Measurements from ENCODE around the gene CCDC157. TPM values are rescaled to one million over a fixed set of nuclear protein-coding genes. Genes with fewer than 3 reads are reported as not detected.

The CCDC157 gene
- total RNA-seq, 6 experiments from 2014 or later: 0.54 to 2.9 (median 0.86) TPM

DNA sequence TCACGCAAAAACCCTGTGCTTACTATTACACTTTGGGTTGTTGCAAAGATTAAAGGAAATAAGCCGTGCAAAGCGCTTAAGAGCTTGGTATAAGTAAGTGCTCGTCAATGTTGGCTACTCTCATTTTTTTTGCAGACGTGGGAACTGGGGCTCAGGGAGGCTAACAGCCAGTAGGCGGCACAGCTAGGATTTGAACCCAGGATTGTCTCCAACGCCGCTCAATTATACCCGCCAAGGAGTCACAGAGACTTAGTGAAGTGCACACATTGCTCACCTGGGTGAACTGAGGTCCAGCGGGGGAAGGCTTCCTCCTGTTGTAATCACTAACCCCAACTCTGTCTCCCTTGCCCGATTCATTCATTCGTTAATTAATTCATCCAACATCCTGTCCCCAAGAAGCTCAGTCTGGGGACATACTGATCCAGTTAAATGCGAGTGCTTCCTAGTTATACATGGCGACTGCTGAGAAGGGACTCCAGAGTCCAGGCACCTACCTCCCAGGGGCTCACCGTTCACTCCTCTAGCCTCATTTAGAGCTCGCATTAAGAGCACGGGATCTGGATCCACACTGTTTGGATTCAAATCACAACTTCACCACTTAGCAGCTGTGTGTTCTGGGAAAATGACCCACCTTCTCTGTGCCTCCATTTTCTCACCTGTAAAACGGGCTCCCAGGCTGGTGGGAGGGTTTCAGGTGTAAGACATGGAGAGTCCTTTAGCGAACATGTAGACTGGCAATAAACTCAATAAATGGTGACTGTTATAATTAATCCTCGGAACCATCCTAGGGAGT, 67.9 kb downstream of the CCDC157 start:
- peak overlapping the region; percentile 51 to 64 (median 59) for H3K4me3 ChIP-seq
- H3K4me1 ChIP-seq: peaks cover 0 to 60% (median 17%) of the 10 kb centered on the region in 4 donors
- ATAC-seq (no peak), DNase-seq (peak in 1 of 3 donors; percentile 63)
- no peaks in the 10 kb centered on the region for H3K9me3 ChIP-seq
- 10% methylated on average over 12 of the region's 20 CpGs for WGBS (ENCODE audit: insufficient coverage, low coverage, low lambda C conversion rate, missing lambda C conversion rate)
- peaks cover 0 to 16% (median 0%) of the 10 kb centered on the region in 4 donors for H3K36me3 ChIP-seq
- peak overlapping the region; percentile 90 to 98 (median 95) for H3K27ac ChIP-seq
- intact Hi-C loops (cut with DNase I): no loop called here
- TF ChIP-seq, protein P1, sequence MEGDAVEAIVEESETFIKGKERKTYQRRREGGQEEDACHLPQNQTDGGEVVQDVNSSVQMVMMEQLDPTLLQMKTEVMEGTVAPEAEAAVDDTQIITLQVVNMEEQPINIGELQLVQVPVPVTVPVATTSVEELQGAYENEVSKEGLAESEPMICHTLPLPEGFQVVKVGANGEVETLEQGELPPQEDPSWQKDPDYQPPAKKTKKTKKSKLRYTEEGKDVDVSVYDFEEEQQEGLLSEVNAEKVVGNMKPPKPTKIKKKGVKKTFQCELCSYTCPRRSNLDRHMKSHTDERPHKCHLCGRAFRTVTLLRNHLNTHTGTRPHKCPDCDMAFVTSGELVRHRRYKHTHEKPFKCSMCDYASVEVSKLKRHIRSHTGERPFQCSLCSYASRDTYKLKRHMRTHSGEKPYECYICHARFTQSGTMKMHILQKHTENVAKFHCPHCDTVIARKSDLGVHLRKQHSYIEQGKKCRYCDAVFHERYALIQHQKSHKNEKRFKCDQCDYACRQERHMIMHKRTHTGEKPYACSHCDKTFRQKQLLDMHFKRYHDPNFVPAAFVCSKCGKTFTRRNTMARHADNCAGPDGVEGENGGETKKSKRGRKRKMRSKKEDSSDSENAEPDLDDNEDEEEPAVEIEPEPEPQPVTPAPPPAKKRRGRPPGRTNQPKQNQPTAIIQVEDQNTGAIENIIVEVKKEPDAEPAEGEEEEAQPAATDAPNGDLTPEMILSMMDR (IDR thresholded peaks at IDR 0.05): peak in 1 of 4 donors; percentile 12
- no peak for TF ChIP-seq POLR2A (IDR thresholded peaks at IDR 0.05)
- H3K27me3 ChIP-seq: no peaks in the 10 kb centered on the region

DNA sequence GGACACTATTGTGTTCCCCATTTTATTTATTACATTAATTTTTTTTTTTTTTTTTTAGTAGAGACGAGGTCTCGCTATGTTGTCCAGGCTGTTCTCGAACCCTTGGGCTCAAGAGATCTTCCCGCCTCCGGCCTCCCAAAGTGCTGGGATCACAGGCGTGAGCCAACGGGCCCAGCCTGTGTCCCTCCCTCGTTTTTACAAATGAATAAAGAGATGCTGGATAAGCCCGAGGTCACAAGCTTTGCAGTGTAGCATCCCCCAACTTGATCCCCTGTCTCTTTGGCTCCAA, 68.5 kb downstream of the CCDC157 start:
- H3K36me3 ChIP-seq: peaks cover 0 to 10% (median 0%) of the 10 kb centered on the region in 4 donors
- peak overlapping the region; percentile 90 to 98 (median 95) for H3K27ac ChIP-seq
- intact Hi-C loops (cut with DNase I): no loop called here
- ATAC-seq (no peak), DNase-seq (no peak)
- H3K4me1 ChIP-seq: peaks cover 0 to 54% (median 14%) of the 10 kb centered on the region in 4 donors
- TF ChIP-seq POLR2A (IDR thresholded peaks at IDR 0.05): no peak
- TF ChIP-seq, protein P1 (IDR thresholded peaks at IDR 0.05): no peak
- H3K27me3 ChIP-seq: no peaks in the 10 kb centered on the region
- 5% methylated on average over 9 of the region's 9 CpGs for WGBS (ENCODE audit: insufficient coverage, low coverage, low lambda C conversion rate, missing lambda C conversion rate)
- no peaks in the 10 kb centered on the region for H3K9me3 ChIP-seq
- H3K4me3 ChIP-seq: peak overlapping the region; percentile 51 to 64 (median 59)

DNA sequence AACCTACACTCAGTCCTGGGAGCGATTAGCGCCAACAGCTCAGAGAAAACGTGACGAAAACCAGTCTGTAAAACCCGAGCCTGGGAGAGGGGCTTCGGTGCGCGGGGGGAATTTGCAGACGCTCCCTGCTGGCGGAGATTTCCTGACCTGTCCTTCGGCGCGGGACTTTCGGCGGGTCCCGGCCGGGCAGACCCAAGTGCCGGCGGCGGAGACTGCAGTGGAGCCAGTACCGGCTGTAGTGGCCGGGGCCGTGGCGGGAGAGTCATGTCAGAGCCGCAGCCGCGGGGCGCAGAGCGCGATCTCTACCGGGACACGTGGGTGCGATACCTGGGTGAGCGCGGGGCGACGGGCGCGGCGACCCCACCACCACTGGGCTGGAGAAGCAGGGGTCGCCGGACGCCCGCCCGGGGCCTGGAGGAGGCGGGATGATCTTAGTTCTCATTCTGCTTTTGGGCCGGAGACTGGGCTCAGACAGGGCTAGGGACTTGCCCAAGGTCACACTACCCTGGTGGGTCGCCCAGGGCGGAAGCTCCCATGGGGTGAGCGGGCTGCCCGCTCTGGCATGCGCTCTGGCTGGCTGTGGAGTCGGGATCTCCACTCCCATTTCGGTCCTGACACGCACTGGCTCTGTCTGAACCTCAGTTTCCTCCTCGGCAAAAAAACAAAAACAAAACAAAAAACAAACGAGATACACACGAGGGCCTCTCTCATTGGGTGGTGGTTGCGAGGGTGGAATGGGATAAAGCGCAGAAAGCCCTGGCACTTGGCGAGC, 69.0 kb downstream of the CCDC157 start, which contains the start of gene MTFP1:
Gene MTFP1 (plus strand): TSS at position 153 of the 772 bp plus-strand sequence. CDS start 112 bp downstream, at position 265.
- WGBS (ENCODE audit: insufficient coverage, low coverage, low lambda C conversion rate, missing lambda C conversion rate): 3% methylated on average over 30 of the region's 61 CpGs
- intact Hi-C loops (cut with DNase I): loop anchor here in 1 of 2 donors (2.0 kb wide), 1 partner anchor 35 kb away; no protein-coding TSS in a partner anchor
- peak; percentile 74 to 82 (median 77) for DNase-seq

More for the DNA sequence above, 69.0 kb downstream of the CCDC157 start, which contains the start of gene MTFP1:
- Histone ChIP-seq H3K4me1 (peaks cover 0 to 49% (median 12%) of the 10 kb centered on the region in 4 donors), H3K36me3 (peaks cover 0 to 8% (median 0%) of the 10 kb centered on the region in 4 donors), H3K27me3 (no peaks in the 10 kb centered on the region), H3K4me3 (peak within 1 kb of the TSS; percentile 51 to 64 (median 59)), H3K27ac (peak within 1 kb of the TSS; percentile 90 to 98 (median 95)), H3K9me3 (no peaks in the 10 kb centered on the region)
- ATAC-seq: peak in 3 of 4 donors; percentile 1 to 7 (median 1)
- TF ChIP-seq, protein P1 (IDR thresholded peaks at IDR 0.05): no peak
- TF ChIP-seq POLR2A (IDR thresholded peaks at IDR 0.05): peak; percentile 45

Small RNA genes lying within 50 kb of the gene (small RNA-seq; reads per million reads assigned to genes)
- gene AC004832.3: 0 reads per million in 2 experiments
- gene RNU6-564P: 0 reads per million in 2 experiments

Other genes with a start within 250 kb of the CCDC157 start
- gene LIF, start 110.2 kb upstream of the CCDC157 start, total RNA-seq: 1 to 10 TPM in 3 of 6 experiments, under 1 TPM in 1, not detected in 2; 0.15 to 2.0 (median 1.6) TPM
- under 1 TPM in 4 of 6 experiments, not detected in 2; 0.10 to 0.75 (median 0.19) TPM for gene OSM, start 90.2 kb upstream of the CCDC157 start, total RNA-seq
- gene CASTOR1, start 67.5 kb upstream of the CCDC157 start, total RNA-seq: 1 to 10 TPM in 5 of 6 experiments, under 1 TPM in 1; 0.86 to 8.6 (median 4.0) TPM
- 10 to 100 TPM in 3 of 6 experiments, 1 to 10 TPM in 3; 6.6 to 12.6 (median 10.0) TPM for gene TBC1D10A, start 30.1 kb upstream of the CCDC157 start, total RNA-seq
- gene SF3A1, start 113 bp upstream of the CCDC157 start, total RNA-seq: 10 to 100 TPM; 42.6 to 72.8 (median 66.5) TPM
- gene RNF215, start 30.4 kb downstream of the CCDC157 start, total RNA-seq: 10 to 100 TPM in 1 of 6 experiments, 1 to 10 TPM in 5; 6.2 to 10.0 (median 7.4) TPM
- gene SEC14L2, start 40.0 kb downstream of the CCDC157 start, total RNA-seq: 100 to 1,000 TPM in 3 of 6 experiments, 10 to 100 TPM in 3; 42.7 to 240 (median 101) TPM
- gene MTFP1, start 68.8 kb downstream of the CCDC157 start, total RNA-seq: 10 to 100 TPM in 3 of 6 experiments, 1 to 10 TPM in 3; 4.2 to 30.1 (median 9.1) TPM
- gene SEC14L3, start 115.0 kb downstream of the CCDC157 start, total RNA-seq: 1 to 10 TPM in 1 of 6 experiments, under 1 TPM in 3, not detected in 2; 0.31 to 1.1 (median 0.55) TPM
- gene SEC14L4, start 148.7 kb downstream of the CCDC157 start, total RNA-seq: 10 to 100 TPM in 5 of 6 experiments, 1 to 10 TPM in 1; 9.4 to 27.7 (median 17.9) TPM
- under 1 TPM in 5 of 6 experiments, not detected in 1; 0.06 to 0.39 (median 0.12) TPM for gene SEC14L6, start 189.7 kb downstream of the CCDC157 start, total RNA-seq
- 1 to 10 TPM in 5 of 6 experiments, under 1 TPM in 1; 0.58 to 7.0 (median 3.3) TPM for gene GAL3ST1, start 217.7 kb downstream of the CCDC157 start, total RNA-seq
- 10 to 100 TPM; 21.9 to 35.7 (median 31.4) TPM for gene PES1, start 234.9 kb downstream of the CCDC157 start, total RNA-seq

Data from right lobe of liver (tissue), 6 donors.